ENCODE results near the gene UBL4A. TPM values are rescaled to one million over a fixed set of nuclear protein-coding genes. Genes with fewer than 3 reads are reported as not detected.
A peak's percentile ranks its signal among the peaks of the same experiment; 100 is the strongest.

UBL4A gene
- total and polyA plus RNA-seq, 2 of the 13 experiments (the other 11 are each of a cell fraction or from before 2014, with no cell fraction given), result 16.8 to 25.5 TPM

DNA sequence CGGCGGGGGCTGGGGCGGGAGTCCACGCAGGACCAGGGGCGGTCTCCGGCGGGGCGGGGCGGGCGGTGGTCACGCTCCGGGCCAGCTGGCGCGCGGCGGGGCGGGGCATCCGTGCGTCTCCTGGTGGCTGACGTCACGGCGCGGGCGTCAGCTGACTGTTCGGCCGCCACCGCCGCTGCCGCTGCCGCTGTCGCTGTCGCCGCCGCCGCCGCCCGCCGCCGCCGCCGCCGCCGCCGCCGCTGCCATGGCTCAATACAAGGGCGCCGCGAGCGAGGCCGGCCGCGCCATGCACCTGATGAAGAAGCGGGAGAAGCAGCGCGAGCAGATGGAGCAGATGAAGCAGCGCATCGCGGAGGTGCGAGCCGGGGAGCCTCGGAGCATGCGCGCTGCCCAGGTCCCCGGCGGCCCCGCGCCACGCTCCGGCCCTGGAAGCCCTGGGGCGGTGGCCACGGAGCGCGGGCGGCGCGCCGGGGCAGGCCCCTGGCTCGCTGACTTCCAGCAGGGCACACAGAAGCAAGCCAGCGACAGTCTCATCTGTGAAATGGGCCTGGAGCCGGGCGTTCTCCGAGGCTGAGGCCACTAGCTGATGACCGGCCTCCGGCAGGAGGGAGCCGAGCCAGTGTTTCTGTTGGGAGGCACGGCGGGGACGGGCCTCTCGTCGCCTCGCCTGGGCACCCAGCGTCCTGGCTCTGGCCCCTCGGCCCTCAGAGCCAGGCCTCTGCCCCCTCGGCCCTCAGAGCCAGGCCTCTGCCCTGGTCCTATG is 42.2 kb downstream of the UBL4A start, which contains the start of gene FAM50A:
TSS of gene FAM50A (plus strand) at position 150 of the 763 bp plus-strand sequence. CDS start at position 245, 95 bp downstream.
- Histone ChIP-seq H3K79me2 (ENCODE audit: insufficient read depth, low read length) (peaks cover 2% of the 10 kb centered on the region), H3K4me1 (ENCODE audit: insufficient read depth, low read length) (peaks cover 11% of the 10 kb centered on the region), H3K9me3 (ENCODE audit: low read length) (no peaks in the 10 kb centered on the region), H3K27ac (ENCODE audit: extremely low read length, insufficient read depth, low read length) (no peak within 1 kb of the TSS), H3K4me2 (ENCODE audit: low read depth, low read length) (peak within 1 kb of the TSS; percentile 71), H3K9ac (ENCODE audit: insufficient read depth, low read depth, low read length) (peak within 1 kb of the TSS; percentile 78), H3K36me3 (replicated peaks in 1 of 2; ENCODE audit: control insufficient read depth in 1 of 2, insufficient read depth in 2 of 2, low read length in 2 of 2) (peaks cover 0 to 2% of the 10 kb centered on the region in 2 experiments; a peak in 2 of 5 replicates), H3K27me3 (ENCODE audit: control insufficient read depth in 1 of 2, insufficient read depth in 2 of 2, low read length in 2 of 2) (no peaks in the 10 kb centered on the region), H3K4me3 (replicated peaks in 1 of 3; ENCODE audit: insufficient read depth in 1 of 3, low read depth in 2 of 3, low read length in 3 of 3) (peak within 1 kb of the TSS; percentile 40 to 75 (median 65)), H2AFZ (ENCODE audit: low read length) (no peak within 1 kb of the TSS), H4K20me1 (ENCODE audit: insufficient read depth, low read length) (no peaks in the 10 kb centered on the region)
- ATAC-seq, result peak; percentile 84
- in situ Hi-C loops (cut with HindIII; ENCODE audit: extremely low pct_ligation_motif_present, low pct_unique_long_range_greater_than_20kb) (no loop called here), intact Hi-C loops (cut with micrococcal nuclease; ENCODE audit: unreplicated experiment) (no loop called here)
- no CpG with 5 or more reads among the region's 94 CpGs for WGBS (ENCODE audit: low lambda C conversion rate)
- BruUV-seq (replicated peaks), result no TSS peak
- no peak for FAIRE-seq
- ChIA-PET CTCF (ENCODE audit: low intra/inter-chr PET ratio, low total read pairs) (no interaction called here), POLR2A (interaction anchor here (0.6 to 1.6 kb wide), 3 partner anchors 16 to 80 kb away, joined by 4 to 6 read pairs (median 4); partner anchors contain the start of genes ATP6AP1 and SLC10A3)
- no peak for DNase-seq (ENCODE audit: low spot score)
- TF ChIP-seq GTF2F1 (IDR thresholded peaks at IDR 0.05; ENCODE audit: low read length) (no peak), ZNF441 (CRISPR knock-in tag; IDR thresholded peaks at IDR 0.05; ENCODE audit: borderline replicate concordance) (0 out of 2 replicates have a peak, but pooled peaks have one; percentile 33), TGIF2 (CRISPR knock-in tag; IDR thresholded peaks at IDR 0.05) (no peak), RFX1 (IDR thresholded peaks at IDR 0.05) (no peak), ZNF264 (CRISPR knock-in tag; IDR thresholded peaks at IDR 0.05) (no peak), ZFAT (CRISPR knock-in tag; conservative IDR thresholded peaks at IDR 0.05) (no peak), ZNF20 (CRISPR knock-in tag; IDR thresholded peaks at IDR 0.05) (no peak)
- TF ChIP-seq, protein P1, sequence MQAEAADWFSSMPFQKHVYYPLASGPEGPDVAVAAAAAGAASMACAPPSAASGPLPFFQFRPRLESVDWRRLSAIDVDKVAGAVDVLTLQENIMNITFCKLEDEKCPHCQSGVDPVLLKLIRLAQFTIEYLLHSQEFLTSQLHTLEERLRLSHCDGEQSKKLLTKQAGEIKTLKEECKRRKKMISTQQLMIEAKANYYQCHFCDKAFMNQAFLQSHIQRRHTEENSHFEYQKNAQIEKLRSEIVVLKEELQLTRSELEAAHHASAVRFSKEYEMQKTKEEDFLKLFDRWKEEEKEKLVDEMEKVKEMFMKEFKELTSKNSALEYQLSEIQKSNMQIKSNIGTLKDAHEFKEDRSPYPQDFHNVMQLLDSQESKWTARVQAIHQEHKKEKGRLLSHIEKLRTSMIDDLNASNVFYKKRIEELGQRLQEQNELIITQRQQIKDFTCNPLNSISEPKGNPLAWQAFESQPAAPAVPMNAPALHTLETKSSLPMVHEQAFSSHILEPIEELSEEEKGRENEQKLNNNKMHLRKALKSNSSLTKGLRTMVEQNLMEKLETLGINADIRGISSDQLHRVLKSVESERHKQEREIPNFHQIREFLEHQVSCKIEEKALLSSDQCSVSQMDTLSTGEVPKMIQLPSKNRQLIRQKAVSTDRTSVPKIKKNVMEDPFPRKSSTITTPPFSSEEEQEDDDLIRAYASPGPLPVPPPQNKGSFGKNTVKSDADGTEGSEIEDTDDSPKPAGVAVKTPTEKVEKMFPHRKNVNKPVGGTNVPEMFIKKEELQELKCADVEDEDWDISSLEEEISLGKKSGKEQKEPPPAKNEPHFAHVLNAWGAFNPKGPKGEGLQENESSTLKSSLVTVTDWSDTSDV (CRISPR knock-in tag; IDR thresholded peaks at IDR 0.05), result no peak
- TF ChIP-seq, protein P2, sequence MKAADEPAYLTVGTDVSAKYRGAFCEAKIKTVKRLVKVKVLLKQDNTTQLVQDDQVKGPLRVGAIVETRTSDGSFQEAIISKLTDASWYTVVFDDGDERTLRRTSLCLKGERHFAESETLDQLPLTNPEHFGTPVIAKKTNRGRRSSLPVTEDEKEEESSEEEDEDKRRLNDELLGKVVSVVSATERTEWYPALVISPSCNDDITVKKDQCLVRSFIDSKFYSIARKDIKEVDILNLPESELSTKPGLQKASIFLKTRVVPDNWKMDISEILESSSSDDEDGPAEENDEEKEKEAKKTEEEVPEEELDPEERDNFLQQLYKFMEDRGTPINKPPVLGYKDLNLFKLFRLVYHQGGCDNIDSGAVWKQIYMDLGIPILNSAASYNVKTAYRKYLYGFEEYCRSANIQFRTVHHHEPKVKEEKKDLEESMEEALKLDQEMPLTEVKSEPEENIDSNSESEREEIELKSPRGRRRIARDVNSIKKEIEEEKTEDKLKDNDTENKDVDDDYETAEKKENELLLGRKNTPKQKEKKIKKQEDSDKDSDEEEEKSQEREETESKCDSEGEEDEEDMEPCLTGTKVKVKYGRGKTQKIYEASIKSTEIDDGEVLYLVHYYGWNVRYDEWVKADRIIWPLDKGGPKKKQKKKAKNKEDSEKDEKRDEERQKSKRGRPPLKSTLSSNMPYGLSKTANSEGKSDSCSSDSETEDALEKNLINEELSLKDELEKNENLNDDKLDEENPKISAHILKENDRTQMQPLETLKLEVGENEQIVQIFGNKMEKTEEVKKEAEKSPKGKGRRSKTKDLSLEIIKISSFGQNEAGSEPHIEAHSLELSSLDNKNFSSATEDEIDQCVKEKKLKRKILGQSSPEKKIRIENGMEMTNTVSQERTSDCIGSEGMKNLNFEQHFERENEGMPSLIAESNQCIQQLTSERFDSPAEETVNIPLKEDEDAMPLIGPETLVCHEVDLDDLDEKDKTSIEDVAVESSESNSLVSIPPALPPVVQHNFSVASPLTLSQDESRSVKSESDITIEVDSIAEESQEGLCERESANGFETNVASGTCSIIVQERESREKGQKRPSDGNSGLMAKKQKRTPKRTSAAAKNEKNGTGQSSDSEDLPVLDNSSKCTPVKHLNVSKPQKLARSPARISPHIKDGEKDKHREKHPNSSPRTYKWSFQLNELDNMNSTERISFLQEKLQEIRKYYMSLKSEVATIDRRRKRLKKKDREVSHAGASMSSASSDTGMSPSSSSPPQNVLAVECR (CRISPR knock-in tag; IDR thresholded peaks at IDR 0.05; ENCODE audit: borderline replicate concordance), result peak; percentile 13; the same call in 1 of the 2 replicates
- TF ChIP-seq, protein P3, sequence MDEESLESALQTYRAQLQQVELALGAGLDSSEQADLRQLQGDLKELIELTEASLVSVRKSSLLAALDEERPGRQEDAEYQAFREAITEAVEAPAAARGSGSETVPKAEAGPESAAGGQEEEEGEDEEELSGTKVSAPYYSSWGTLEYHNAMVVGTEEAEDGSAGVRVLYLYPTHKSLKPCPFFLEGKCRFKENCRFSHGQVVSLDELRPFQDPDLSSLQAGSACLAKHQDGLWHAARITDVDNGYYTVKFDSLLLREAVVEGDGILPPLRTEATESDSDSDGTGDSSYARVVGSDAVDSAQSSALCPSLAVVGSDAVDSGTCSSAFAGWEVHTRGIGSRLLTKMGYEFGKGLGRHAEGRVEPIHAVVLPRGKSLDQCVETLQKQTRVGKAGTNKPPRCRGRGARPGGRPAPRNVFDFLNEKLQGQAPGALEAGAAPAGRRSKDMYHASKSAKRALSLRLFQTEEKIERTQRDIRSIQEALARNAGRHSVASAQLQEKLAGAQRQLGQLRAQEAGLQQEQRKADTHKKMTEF (CRISPR knock-in tag; IDR thresholded peaks at IDR 0.05), result 0 out of 2 replicates have a peak, but pooled peaks have one; percentile 23
- TF ChIP-seq, protein P4, sequence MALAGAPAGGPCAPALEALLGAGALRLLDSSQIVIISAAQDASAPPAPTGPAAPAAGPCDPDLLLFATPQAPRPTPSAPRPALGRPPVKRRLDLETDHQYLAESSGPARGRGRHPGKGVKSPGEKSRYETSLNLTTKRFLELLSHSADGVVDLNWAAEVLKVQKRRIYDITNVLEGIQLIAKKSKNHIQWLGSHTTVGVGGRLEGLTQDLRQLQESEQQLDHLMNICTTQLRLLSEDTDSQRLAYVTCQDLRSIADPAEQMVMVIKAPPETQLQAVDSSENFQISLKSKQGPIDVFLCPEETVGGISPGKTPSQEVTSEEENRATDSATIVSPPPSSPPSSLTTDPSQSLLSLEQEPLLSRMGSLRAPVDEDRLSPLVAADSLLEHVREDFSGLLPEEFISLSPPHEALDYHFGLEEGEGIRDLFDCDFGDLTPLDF (CRISPR knock-in tag; IDR thresholded peaks at IDR 0.05), result no peak
- TF ChIP-seq, protein P5, sequence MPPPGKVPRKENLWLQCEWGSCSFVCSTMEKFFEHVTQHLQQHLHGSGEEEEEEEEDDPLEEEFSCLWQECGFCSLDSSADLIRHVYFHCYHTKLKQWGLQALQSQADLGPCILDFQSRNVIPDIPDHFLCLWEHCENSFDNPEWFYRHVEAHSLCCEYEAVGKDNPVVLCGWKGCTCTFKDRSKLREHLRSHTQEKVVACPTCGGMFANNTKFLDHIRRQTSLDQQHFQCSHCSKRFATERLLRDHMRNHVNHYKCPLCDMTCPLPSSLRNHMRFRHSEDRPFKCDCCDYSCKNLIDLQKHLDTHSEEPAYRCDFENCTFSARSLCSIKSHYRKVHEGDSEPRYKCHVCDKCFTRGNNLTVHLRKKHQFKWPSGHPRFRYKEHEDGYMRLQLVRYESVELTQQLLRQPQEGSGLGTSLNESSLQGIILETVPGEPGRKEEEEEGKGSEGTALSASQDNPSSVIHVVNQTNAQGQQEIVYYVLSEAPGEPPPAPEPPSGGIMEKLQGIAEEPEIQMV (CRISPR knock-in tag; IDR thresholded peaks at IDR 0.05; ENCODE audit: low read depth), result no peak
